T1000 (cell line): ENCODE data around the gene SCML2.
"Not testable (repeated sequence)": the region's sequence is repeated elsewhere in the genome, so short reads cannot be mapped to it uniquely, and the experiment has no call there.

Experiments
- DNase-seq: peaks from one replicate; lab custom pipeline; 2025; ENCODE audit warnings: mixed read lengths; lab: John Stamatoyannopoulos, UW

SCML2 gene

GRCh38 chrX:18354369-18355223, at the start of gene SCML2:
Gene SCML2, minus strand, starts transcription at chrX:18354688. Its CDS starts 20,617 bp downstream, at chrX:18334071.
- DNase-seq, result no peak

GRCh38 chrX:18401848-18402213, 47.3 kb upstream of the SCML2 start:
- DNase-seq, result no peak

GRCh38 chrX:18394477-18394876, 40.0 kb upstream of the SCML2 start:
- DNase-seq, result no peak

GRCh38 chrX:18390941-18391538, 36.6 kb upstream of the SCML2 start:
- DNase-seq, result peak; percentile 0

DNA sequence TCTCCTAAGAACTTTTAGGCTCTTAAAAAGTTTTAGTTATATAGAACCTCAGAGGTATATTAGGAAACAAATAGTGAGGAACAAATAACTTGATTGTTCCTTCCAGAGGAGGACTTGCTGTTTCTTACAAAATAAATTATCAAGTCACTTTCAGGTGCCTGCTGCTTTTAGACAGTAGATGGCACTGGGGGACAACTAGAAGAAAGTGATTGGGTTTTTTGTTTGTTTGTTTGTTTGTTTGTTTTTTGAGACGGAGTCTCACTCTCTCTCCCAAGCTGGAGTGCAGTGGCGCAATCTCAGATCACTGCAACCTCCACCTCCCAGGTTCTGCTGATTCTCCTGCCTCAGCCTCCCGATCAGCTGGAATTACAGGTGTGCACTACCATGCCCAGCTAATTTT, 35.5 kb upstream of the SCML2 start:
- no peak for DNase-seq

DNA sequence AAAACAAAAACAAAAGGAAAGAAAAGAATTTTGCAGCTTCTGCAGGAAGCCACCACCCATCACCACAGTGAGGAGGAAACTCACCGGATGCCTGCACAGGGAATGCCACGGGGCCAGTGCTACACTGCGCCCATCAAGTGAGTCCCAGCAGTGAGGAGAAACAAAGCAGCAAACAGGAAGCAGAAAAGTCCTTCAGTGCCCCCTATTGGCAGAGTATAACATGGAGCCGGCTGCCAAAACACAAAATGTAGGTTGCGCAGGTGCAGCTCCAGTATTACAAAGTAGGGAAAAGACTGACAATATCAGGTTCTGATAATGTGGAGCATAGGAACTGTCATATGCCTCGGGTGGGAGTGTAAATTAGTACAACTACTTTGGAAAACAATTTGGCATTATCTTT, 23.3 kb upstream of the SCML2 start:
- no peak for DNase-seq

GRCh38 chrX:18375131-18375805, 20.8 kb upstream of the SCML2 start:
- not testable (repeated sequence) for DNase-seq

- not testable (repeated sequence) for DNase-seq
Measured at GRCh38 chrX:18369096-18369495, 14.6 kb upstream of the SCML2 start.

DNA sequence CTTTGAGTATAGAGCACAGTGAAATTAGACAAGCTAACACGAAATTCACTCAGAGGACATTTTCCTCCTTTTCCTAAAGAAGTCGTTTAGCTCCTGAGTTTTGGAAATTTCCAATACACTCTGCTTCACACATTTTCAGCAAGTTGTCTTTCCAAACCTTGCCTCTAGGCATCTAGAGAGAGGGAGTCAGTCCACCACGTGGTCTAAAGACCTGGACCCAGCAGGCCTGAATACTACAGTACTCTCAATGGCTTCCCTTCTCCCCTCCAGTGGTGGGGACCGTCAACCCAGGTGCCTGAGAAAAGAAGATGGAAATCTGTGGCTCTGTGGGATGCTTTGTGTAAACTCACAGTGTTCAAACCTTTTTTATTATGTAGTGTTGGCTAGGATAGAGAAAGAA, 13.9 kb upstream of the SCML2 start:
- DNase-seq, result no peak

GRCh38 chrX:18360867-18361266, 6.4 kb upstream of the SCML2 start:
- no peak for DNase-seq

GRCh38 chrX:18353931-18354368, 538 bp downstream of the SCML2 start:
- DNase-seq, result no peak

DNA sequence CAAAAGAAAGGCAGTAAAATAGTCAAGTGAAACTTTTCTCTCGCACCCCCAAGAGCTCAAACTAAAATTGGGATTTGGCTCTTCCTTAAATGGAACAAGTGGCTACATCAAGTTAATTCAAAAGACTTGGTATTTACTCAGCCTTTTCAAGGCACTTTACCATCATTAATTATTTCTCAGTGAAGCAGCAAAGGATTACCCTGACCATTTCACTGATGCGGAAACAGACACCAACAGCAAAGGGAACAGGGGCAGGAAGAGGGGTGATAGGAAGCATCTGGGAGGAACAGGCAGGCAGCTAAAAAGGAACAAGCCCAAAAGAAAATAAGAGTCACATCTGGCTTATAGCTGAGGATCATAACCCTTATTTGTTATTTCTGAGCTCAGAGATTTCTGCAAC, 2.7 kb downstream of the SCML2 start:
- DNase-seq, result no peak

DNA sequence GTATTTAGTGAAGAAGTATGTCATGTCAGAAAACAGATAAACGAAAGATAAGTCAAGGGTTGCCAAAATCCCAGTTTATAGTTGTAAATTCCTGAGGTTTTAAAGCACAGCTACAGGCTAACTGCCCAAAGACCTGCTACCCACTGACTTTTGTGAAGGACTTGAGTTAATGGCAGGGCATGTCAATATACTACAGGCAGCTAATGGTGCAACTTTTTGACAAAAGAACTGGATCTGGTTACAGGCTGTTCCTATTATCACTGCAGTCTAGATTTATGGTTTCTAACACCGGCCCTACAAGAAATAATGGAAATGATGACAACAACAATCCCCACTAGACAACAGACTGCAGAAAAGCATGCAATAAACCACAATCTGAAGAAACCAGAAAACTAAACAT, 6.4 kb downstream of the SCML2 start:
- no peak for DNase-seq

GRCh38 chrX:18309401-18309800, 45.1 kb downstream of the SCML2 start:
- no peak for DNase-seq

DNA sequence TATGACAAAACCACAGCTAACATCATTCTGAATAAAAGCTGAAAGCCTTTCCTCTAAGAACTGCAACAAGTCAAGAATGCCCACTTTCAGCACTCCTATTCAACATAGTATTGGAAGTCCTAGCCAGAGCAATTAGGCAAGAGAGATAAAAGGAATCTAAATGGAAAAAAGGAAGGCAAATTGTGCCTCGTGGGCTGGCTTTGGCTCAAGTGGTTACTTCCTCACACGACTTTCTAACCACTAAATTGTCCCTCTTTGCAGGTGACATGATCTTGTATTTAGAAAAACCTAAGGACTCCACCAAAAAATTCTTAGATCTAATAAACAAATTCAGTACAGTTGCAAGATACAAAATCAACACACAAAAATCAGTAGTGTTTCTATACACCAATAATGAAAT, 57.2 kb downstream of the SCML2 start:
- no peak for DNase-seq

DNA sequence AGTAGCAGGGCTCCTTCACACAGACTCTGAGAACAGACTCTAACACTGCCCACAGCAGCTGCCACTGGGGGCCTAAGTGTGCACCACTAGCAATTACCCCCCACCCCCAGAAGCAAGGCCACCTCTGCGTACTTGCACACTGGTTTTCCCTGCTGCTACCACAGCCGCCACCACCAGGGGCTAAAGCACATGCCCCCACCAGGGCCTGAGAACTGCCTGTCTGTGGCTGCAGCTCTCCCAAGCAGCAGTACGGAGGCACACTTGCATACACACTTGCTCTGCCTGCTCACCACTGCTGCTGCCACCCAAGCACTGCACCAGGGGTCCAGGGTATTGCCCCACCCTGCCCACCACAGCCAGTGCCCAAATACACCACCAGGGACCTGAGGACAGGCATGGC, 59.6 kb downstream of the SCML2 start:
- no peak for DNase-seq

- DNase-seq, result no peak
Measured at GRCh38 chrX:18291006-18291545, 63.4 kb downstream of the SCML2 start.

DNA sequence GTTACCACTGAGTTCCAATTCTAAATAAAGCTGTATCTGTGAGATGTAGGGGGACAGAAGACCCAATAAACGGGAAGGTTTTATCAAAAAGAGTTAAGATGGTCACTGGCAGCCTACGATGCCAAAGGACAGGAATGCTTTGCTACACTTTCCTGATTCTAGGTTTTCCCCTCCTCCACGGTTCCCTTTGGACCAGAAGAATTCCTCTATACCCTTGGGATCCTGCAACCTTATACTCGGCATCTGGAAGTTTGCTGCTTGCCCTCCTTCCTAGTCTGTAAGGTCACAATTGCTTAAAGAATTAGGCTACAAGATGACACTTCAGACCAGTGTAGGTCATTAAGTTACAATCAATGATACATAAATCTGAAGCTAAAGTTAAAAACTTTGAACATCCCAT, 64.3 kb downstream of the SCML2 start:
- no peak for DNase-seq

DNA sequence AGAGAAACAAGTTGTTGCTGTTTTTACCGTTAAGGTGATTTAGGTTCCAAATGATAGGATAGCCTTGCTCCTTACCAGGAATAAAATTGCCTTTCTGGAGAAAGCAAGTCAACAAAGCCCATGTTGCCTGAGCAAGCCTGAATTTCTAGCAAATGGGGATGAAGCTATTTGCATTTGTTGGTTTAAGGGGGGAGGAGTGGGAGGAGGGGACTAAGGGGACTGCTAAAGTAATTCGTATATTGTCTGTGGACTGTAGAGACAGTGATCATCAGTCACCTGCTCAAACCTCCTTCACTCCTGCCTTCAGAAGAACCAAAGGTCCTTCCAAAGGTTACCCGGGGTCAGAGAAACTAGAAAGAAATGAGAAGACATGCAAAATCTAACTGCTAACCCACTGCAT, 65.8 kb downstream of the SCML2 start:
- DNase-seq, result no peak

DNA sequence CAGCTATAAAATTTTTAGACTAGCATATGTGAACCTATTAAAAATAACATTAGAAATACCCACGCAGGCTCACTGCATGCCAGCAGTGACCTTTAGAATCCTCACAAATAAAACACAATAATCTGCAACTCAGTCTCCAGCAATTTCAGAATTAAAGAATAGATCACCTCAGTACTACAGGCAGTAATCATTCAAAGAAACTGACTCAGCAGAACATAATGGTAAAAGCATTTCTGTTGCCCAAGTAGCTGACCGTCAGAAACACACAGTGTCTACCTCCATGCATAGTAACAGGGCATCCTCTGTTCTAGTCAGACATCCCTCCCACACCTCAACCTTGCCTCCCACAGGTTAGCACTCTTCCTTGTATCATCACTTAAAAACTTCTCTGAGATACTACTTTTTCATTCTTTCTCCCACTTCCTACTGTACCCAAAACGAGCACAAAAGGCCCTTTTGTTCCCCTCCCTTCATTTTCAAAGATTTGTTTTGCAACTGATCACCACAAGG, 68.1 kb downstream of the SCML2 start:
- no peak for DNase-seq

DNA sequence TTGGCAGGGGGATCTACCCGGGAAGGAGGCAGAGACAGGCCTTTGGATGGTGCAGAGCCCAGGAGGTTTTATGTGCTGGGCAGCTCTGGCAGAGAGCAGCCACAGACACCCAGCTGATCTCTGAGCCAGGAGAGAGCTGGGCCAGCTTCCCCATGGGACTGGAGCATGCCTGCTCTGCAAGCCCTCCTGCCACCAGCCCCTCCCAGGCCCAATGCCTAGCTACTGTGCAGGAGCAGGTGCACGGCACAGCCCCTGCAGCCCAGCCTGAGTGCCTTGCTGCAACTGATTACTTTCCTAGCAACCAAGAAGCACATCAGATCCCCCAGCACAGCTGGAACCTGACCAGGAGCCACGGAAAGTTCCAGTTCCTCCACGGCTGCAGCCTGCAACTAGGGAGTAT, 76.0 kb downstream of the SCML2 start:
- DNase-seq, result no peak

- DNase-seq, result no peak
Measured at GRCh38 chrX:18272222-18272621, 82.3 kb downstream of the SCML2 start.

DNA sequence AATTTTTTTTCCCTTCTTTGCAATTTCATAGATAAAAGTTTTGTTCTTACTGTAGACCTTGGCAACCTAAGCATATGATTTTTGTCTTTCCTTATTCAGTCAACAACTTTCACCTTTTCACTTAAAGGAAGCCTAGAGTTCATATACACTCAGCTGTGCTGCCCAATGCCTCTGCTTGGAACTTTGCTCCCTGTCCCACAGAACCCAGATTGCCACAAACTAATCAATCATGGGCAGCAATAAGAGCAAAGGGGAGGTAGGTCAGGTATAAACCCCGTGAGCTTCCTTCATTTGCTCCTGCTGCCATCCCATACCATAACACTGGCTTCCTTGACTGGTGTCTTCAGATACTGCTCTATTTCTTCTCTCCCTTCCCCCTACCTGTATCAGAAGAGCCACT, 82.8 kb downstream of the SCML2 start:
- no peak for DNase-seq
